A549 (cell line): Measurements from ENCODE around the gene P2RX3.

Source experiments
- CBX8 ChIP-seq: fragments of 200-600 bp; sonication (generic); IDR thresholded peaks from 2 replicates; pipeline ENCODE4 v1.6.1; 2016
- KDM1A ChIP-seq: fragments of 200-600 bp; sonication (generic); IDR thresholded peaks from 2 replicates; pipeline ENCODE4 v1.6.1; 2016; ENCODE audit warnings: low read depth, mild to moderate bottlenecking
- KDM5A ChIP-seq: fragments of 200-600 bp; sonication (generic); IDR thresholded peaks from 2 replicates; pipeline ENCODE4 v1.6.1; 2016; ENCODE audit warnings: antibody characterized with exemption, mild to moderate bottlenecking
- PHF8 ChIP-seq: fragments of 200-600 bp; sonication (generic); IDR thresholded peaks from 2 replicates; pipeline ENCODE4 v1.6.1; 2016; ENCODE audit warnings: low read depth, mild to moderate bottlenecking, antibody characterized with exemption, moderate library complexity, borderline replicate concordance
- POLR2A ChIP-seq: IDR thresholded peaks from 2 replicates; pipeline ENCODE4 v1.6.1; 2012; ENCODE audit warnings: mild to moderate bottlenecking, low read length
- RCOR1 ChIP-seq: fragments of 150-350 bp; IDR thresholded peaks from 2 replicates; pipeline ENCODE4 v1.6.1; 2014; ENCODE audit warnings: antibody characterized with exemption, low read length, low read depth
- SMC3 ChIP-seq: fragments of >200 bp; sonication (Bioruptor Twin); formaldehyde crosslinking; IDR thresholded peaks from 3 replicates; pipeline ENCODE4 v1.6.1; 2018; ENCODE audit warnings: inconsistent platforms
- ZFP36 ChIP-seq: fragments of 450-650 bp; IDR thresholded peaks from 2 replicates; pipeline ENCODE4 v1.6.1; 2014; ENCODE audit warnings: borderline replicate concordance; ENCODE audit not compliant: partially characterized antibody
- TF ChIP-seq, protein P1 (sequence below): fragments of >200 bp; sonication (Bioruptor Twin); formaldehyde crosslinking; IDR thresholded peaks from 3 replicates; pipeline ENCODE4 v1.5.1; 2016
- TF ChIP-seq, protein P2 (sequence below): fragments of 200-600 bp; sonication (generic); IDR thresholded peaks from 2 replicates; pipeline ENCODE4 v1.6.1; 2016; ENCODE audit warnings: antibody characterized with exemption, mild to moderate bottlenecking, moderate library complexity
- TF ChIP-seq, protein P3 (sequence below): fragments of 150-350 bp; IDR thresholded peaks from 2 replicates; pipeline ENCODE4 v1.6.1; 2014; ENCODE audit warnings: low read depth, mild to moderate bottlenecking, low read length

DNA sequence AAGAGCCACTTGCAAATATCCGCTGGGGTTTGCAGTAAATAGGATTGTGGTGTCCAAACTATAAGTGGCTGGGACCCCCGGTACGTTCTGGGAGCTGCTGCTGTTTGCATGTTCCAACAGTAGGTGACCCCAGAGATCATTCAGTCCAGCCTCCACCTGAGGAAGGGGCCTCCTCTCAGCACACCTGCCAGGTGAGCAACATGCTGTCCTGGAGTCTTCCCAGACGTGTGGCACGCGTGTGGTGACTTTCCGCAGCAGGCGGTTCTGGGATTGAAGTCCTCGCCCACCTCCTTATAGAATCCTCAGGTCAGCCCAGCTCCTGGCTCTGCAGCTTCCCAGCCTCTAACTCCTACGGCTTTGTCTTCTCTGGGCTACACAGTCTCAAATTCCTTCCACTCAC, 6.7 kb downstream of the P2RX3 start:
- TF ChIP-seq KDM5A (no peak), ZFP36 (no peak), RCOR1 (no peak), POLR2A (no peak), PHF8 (no peak), CBX8 (no peak), KDM1A (no peak), SMC3 (no peak)
- TF ChIP-seq, protein P1, sequence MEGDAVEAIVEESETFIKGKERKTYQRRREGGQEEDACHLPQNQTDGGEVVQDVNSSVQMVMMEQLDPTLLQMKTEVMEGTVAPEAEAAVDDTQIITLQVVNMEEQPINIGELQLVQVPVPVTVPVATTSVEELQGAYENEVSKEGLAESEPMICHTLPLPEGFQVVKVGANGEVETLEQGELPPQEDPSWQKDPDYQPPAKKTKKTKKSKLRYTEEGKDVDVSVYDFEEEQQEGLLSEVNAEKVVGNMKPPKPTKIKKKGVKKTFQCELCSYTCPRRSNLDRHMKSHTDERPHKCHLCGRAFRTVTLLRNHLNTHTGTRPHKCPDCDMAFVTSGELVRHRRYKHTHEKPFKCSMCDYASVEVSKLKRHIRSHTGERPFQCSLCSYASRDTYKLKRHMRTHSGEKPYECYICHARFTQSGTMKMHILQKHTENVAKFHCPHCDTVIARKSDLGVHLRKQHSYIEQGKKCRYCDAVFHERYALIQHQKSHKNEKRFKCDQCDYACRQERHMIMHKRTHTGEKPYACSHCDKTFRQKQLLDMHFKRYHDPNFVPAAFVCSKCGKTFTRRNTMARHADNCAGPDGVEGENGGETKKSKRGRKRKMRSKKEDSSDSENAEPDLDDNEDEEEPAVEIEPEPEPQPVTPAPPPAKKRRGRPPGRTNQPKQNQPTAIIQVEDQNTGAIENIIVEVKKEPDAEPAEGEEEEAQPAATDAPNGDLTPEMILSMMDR, result no peak
- TF ChIP-seq, protein P2, sequence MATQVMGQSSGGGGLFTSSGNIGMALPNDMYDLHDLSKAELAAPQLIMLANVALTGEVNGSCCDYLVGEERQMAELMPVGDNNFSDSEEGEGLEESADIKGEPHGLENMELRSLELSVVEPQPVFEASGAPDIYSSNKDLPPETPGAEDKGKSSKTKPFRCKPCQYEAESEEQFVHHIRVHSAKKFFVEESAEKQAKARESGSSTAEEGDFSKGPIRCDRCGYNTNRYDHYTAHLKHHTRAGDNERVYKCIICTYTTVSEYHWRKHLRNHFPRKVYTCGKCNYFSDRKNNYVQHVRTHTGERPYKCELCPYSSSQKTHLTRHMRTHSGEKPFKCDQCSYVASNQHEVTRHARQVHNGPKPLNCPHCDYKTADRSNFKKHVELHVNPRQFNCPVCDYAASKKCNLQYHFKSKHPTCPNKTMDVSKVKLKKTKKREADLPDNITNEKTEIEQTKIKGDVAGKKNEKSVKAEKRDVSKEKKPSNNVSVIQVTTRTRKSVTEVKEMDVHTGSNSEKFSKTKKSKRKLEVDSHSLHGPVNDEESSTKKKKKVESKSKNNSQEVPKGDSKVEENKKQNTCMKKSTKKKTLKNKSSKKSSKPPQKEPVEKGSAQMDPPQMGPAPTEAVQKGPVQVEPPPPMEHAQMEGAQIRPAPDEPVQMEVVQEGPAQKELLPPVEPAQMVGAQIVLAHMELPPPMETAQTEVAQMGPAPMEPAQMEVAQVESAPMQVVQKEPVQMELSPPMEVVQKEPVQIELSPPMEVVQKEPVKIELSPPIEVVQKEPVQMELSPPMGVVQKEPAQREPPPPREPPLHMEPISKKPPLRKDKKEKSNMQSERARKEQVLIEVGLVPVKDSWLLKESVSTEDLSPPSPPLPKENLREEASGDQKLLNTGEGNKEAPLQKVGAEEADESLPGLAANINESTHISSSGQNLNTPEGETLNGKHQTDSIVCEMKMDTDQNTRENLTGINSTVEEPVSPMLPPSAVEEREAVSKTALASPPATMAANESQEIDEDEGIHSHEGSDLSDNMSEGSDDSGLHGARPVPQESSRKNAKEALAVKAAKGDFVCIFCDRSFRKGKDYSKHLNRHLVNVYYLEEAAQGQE, result no peak
- TF ChIP-seq, protein P3, sequence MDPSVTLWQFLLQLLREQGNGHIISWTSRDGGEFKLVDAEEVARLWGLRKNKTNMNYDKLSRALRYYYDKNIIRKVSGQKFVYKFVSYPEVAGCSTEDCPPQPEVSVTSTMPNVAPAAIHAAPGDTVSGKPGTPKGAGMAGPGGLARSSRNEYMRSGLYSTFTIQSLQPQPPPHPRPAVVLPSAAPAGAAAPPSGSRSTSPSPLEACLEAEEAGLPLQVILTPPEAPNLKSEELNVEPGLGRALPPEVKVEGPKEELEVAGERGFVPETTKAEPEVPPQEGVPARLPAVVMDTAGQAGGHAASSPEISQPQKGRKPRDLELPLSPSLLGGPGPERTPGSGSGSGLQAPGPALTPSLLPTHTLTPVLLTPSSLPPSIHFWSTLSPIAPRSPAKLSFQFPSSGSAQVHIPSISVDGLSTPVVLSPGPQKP, result no peak
